ENCODE data around the gene SNTG2.
"Not testable (repeated sequence)": the region's sequence is repeated elsewhere in the genome, so short reads cannot be mapped to it uniquely, and the experiment has no call there.

Gene SNTG2

GRCh38 chr2:1208522-1208921 is 257.9 kb downstream of the SNTG2 start:
- DNase-seq, result no peak

GRCh38 chr2:1209246-1209645 is 258.6 kb downstream of the SNTG2 start:
- no peak for DNase-seq

GRCh38 chr2:1209761-1210160 is 259.1 kb downstream of the SNTG2 start:
- no peak for DNase-seq

DNA sequence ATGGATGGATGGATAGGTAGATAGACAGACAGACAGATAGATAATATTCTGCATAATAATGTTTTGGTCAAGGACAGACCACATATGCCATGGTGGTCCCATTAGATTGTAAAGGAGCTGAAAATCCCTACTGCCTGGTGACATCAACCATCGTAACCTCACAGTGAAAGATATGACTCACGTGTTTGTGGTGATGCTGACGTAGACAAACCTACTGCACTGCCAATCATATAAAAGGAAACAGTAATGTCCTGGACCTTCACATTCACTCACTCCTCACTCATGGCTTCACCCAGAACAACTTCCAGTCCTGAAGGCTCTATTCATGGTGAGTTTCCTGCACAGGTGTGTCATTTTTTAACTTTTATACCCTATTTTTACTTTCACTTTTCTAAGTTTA is 259.7 kb downstream of the SNTG2 start:
- no peak for DNase-seq

DNA sequence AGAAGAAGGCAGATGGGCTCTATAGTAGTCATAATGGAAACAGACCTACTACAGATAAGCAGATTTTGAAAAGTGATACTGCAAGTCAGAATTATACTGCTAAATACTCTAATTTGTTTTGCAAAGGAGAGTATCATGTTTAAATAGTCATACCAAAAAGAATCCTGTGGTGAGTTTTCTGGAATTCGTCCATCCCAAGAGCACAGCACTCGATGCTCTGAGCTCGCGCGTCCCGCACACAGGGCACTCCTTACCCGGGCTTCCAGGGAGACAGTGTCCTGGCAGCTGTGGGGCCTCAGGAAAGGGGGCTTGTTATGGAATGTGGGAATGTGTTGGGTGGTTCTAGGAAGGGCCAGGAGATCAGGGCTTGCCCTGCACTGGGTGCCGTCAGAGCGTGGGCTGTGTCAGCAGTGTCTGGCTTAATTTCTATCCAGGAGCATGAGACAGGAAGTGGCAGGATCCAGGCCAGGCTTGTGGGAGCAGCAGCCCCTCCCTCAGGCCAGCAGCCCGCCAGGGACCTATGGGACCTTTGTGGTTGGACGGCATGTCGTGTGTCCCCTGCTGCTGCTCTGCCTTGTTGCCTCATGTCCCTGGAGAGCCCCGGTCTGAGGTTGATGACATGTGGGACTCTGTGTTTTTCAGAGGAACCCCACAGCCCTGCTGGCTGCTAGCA is 269.4 kb downstream of the SNTG2 start:
- DNase-seq, result no peak

- DNase-seq, result no peak
These were observed 271.4 kb downstream of the SNTG2 start for GRCh38 chr2:1222056-1222455.

DNA sequence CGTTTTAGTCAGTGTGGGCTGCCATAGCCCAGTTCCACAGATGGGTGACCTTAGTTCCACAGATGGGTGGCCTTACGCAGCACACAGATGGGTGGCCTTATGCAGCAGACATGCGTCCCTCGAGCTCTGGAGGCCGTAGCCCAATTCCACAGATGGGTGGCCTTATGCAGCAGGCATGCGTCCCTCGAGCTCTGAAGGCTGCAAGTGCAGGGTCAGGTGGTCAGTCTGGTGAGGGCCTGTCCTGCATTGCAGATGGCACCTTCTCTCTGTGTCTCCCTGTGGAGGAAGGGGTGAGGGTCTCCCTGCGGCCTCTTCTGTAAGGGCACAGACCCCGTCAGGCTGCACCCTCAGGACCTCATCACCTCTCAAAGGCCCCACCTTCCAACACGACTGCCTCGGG is 273.1 kb downstream of the SNTG2 start:
- DNase-seq, result no peak

- DNase-seq, result no peak
These were observed 274.3 kb downstream of the SNTG2 start for GRCh38 chr2:1224901-1225300.

- DNase-seq, result no peak
These were observed 276.1 kb downstream of the SNTG2 start for GRCh38 chr2:1226766-1227165.

GRCh38 chr2:1227274-1227900 is 276.7 kb downstream of the SNTG2 start:
- no peak for DNase-seq

DNA sequence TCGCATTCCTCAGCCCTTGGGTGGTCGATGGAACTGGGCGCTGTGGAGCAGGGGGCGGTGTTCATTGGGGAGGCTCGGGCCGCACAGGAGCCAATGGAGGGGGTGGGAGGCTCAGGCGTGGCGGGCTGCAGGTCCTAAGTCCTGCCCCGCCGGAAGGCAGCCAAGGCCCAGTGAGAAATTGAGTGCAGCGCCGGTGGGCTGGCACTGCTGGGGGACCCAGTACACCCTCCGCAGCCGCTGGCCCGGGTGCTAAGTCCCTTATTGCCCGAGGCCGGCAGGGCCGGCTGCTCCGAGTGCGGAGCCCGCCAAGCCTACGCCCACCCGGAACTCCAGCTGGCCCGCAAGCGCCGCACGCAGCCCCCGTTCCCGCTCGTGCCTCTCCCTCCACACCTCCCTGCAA is 278.9 kb downstream of the SNTG2 start:
- DNase-seq, result not testable (repeated sequence)

GRCh38 chr2:1230155-1230893 is 279.7 kb downstream of the SNTG2 start:
- no peak for DNase-seq

GRCh38 chr2:1231466-1232063 is 280.9 kb downstream of the SNTG2 start:
- DNase-seq, result no peak

GRCh38 chr2:1233281-1233680 is 282.6 kb downstream of the SNTG2 start:
- no peak for DNase-seq

DNA sequence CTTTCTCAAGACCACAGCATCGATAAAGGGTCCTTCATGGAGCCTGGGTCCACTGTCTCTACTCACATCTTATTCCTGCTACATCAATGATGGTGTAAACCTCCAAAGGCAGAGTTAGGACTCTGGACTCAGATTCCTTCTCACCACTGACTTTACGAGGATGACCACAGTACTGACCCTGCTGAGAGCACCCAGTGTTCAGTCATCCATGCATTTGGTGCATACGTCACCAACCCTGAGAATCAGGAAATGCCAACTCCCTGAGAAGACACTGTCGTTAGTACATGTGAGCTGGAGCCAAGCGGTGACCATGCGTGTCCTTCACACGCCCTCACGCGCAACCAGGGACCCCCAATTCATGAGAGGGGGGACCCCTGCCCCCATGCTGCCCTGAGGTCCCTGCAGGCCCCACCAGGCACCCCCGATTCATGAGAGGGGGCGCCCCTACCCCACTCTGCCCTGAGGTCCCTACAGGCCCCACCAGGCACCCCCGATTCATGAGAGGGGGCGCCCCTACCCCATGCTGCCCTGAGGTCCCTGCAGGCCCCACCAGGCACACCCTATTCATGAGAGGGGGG is 284.2 kb downstream of the SNTG2 start:
- no peak for DNase-seq

DNA sequence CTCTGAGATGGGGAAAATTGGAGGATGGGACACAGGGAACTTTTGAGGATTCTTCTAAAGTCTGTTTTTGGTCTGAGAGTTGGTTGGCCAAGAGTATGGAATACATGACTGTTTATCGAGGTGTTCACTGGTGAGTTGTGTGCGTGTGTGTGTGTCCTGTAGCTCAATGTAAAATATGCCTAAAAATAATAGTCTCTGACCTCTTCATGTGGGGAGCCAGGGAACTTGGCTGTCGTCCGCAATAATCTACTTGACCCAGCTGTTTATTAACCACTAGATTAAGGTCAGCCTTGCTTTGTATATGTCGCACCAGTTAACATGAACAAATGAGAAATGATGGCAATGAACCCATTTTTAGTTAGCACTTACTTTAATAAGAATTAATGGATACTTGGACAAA is 285.2 kb downstream of the SNTG2 start:
- no peak for DNase-seq

DNA sequence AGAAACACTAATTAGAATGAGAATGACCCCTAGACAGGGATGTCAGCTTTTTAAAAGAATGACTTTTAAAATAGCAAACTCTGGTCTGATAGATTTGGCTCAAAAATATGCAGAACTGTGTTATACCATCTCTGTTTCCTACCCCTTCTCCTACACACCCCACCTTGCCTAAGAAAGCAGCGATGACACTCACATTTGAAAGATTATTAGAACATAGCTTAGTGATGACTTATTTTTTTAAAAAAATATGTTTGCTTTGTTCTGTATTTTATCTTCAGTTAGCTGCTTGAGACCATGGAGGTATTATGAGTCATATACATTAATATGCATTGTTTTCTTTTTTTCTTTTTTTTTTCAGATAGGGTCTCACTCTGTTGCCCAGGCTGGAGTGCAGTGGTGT is 286.0 kb downstream of the SNTG2 start:
- DNase-seq, result no peak

DNA sequence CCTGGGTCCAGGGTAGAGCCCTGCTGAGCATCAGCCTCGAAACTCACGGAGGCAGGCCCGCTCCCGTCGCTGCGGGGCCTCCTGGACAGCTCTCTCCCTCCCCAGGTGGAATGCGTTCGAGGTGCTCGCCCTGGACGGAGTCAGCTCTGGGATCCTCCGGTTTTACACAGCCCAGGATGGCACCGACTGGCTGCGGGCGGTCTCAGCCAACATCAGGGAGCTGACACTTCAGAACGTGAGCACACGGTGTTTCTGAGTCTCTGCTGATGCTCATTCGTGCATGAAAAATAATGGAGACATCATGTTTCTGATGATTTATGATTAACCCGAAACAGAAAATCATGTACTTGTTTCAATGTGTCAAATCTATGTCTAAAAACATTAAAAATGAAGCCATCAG is 287.1 kb downstream of the SNTG2 start:
- no peak for DNase-seq

- DNase-seq, result no peak
These were observed 288.0 kb downstream of the SNTG2 start for GRCh38 chr2:1238598-1239138.

- no peak for DNase-seq
These were observed 294.5 kb downstream of the SNTG2 start for GRCh38 chr2:1245193-1245592.

GRCh38 chr2:1246239-1246638 is 295.6 kb downstream of the SNTG2 start:
- no peak for DNase-seq

GRCh38 chr2:1246991-1247390 is 296.3 kb downstream of the SNTG2 start:
- no peak for DNase-seq

GRCh38 chr2:1248187-1248586 is 297.5 kb downstream of the SNTG2 start:
- DNase-seq, result no peak

All from NCI-H226 (cell line).